Panc1 (cell line): ENCODE measurements around the gene PHACTR2. TPM values are rescaled to one million over a fixed set of nuclear protein-coding genes. Genes with fewer than 3 reads are reported as not detected.

ENCODE experiments used
- ATAC-seq: fragments of 200-7000 bp; cut with Tn5 transposase; 2 replicates; pipeline ENCODE4 v1.9.1; 2020; ENCODE audit warnings: mild to moderate bottlenecking, moderate library complexity
- BruUV-seq: library from RNA; stranded (reverse); fragments of 400-500 nt; replicated peaks from 2 replicates; lab custom pipeline; 2021; lab: Mats Ljungman, UMichigan
- CTCF ChIA-PET: fragments of 300-600 bp; sonication (Branson Sonifier 250); formaldehyde crosslinking; loops from one replicate; lab custom pipeline; 2022; ENCODE audit warnings: antibody characterized with exemption; lab: Charles Lee
- POLR2A ChIA-PET: fragments of 300-600 bp; sonication (Branson Sonifier 250); formaldehyde crosslinking; loops from one replicate; lab custom pipeline; 2022; ENCODE audit warnings: antibody characterized with exemption; lab: Charles Lee
- DNase-seq: peaks from one replicate; pipeline ENCODE4 v3.0.0-alpha.2; 2010; ENCODE audit warnings: low read depth, low spot score
- H3K27ac ChIP-seq: 2 replicates; pipeline ENCODE4 v1.5.1; 2011; ENCODE audit warnings: mild to moderate bottlenecking, low read length, inconsistent platforms
- H3K27me3 ChIP-seq: fragments of 200-500 bp; sonication (Bioruptor generic); 2 replicates; pipeline ENCODE4 v1.6.0; 2014; ENCODE audit warnings: low read length, inconsistent platforms; ENCODE audit not compliant: control insufficient read depth, insufficient read depth
- H3K36me3 ChIP-seq: fragments of 200-500 bp; sonication (Bioruptor generic); 2 replicates; pipeline ENCODE4 v1.5.1; 2014; ENCODE audit warnings: inconsistent platforms, mild to moderate bottlenecking, low read length, moderate library complexity; ENCODE audit not compliant: control insufficient read depth, insufficient read depth
- H3K4me1 ChIP-seq: 2 replicates; pipeline ENCODE4 v1.5.1; 2011; ENCODE audit warnings: inconsistent platforms, mild to moderate bottlenecking, low read length, moderate library complexity; ENCODE audit not compliant: control insufficient read depth, insufficient read depth
- H3K4me3 ChIP-seq, 2 experiments: 2 replicates each; pipeline ENCODE4 v1.5.1; 2011 to 2012; ENCODE audit warnings: low read depth in 2 of 2, low read length in 2 of 2, mild to moderate bottlenecking in 2 of 2, inconsistent platforms in 1 of 2, moderate library complexity in 1 of 2
- H3K9me3 ChIP-seq: fragments of 200-500 bp; sonication (Bioruptor generic); 2 replicates; pipeline ENCODE4 v1.5.1; 2014; ENCODE audit warnings: low read depth, mild to moderate bottlenecking, inconsistent platforms, low read length, moderate library complexity; ENCODE audit not compliant: control insufficient read depth, insufficient read depth
- CTCF ChIP-seq: fragments of 450-650 bp; IDR thresholded peaks from 2 replicates; pipeline ENCODE4 v1.5.1; 2017; ENCODE audit warnings: mild to moderate bottlenecking
- POLR2AphosphoS5 ChIP-seq: IDR thresholded peaks from 2 replicates; pipeline ENCODE4 v1.6.1; 2012; ENCODE audit warnings: mild to moderate bottlenecking, low read depth, low read length, moderate library complexity
- REST ChIP-seq, 2 experiments: IDR thresholded peaks; 2 replicates each; pipeline ENCODE4 v1.6.1; 2011 to 2012; ENCODE audit warnings: low read depth in 2 of 2, control low read depth in 1 of 2, low read length in 1 of 2, mild to moderate bottlenecking in 1 of 2, moderate library complexity in 1 of 2; ENCODE audit not compliant: insufficient read depth in 1 of 2
- SIN3A ChIP-seq: IDR thresholded peaks from 2 replicates; pipeline ENCODE4 v1.6.1; 2012; ENCODE audit warnings: low read depth, mild to moderate bottlenecking, low read length, moderate library complexity, borderline replicate concordance; ENCODE audit not compliant: insufficient read depth
- TCF7L2 ChIP-seq: IDR thresholded peaks from 2 replicates; pipeline ENCODE4 v1.6.1; 2011; ENCODE audit warnings: mild to moderate bottlenecking, low read depth, low read length, inconsistent platforms
- in situ Hi-C: cut with HindIII; loops from 2 replicates; pipeline ENCODE4 v1.10.0; 2016; ENCODE audit warnings: low sequenced_read_pairs, low pct_unique_long_range_greater_than_20kb
- intact Hi-C: fragments of 100-400 bp; cut with micrococcal nuclease; formaldehyde crosslinking; loops from one replicate; pipeline ENCODE4 v1.10.0; 2022; ENCODE audit not compliant: unreplicated experiment
- total RNA-seq: library from RNA; stranded (reverse); gene quantifications from one replicate; pipeline ENCODE4 v1.2.1, GENCODE V29; 2021; ENCODE audit not compliant: unreplicated experiment

Gene PHACTR2
- total RNA-seq, 1 experiment from 2014 or later = 59.9 TPM

GRCh38 chr6:143673669-143674068 lies 4.1 kb upstream of the PHACTR2 start:
- H3K36me3 ChIP-seq = peaks cover 2% of the 10 kb centered on the region; the same call in 1 of the 2 replicates
- ChIA-PET CTCF (no interaction called here), POLR2A (no interaction called here)
- peak overlapping the region; percentile 59; the same call in 1 of the 2 replicates for H3K27ac ChIP-seq
- intact Hi-C loops (no loop called here), in situ Hi-C loops (no loop called here)
- DNase-seq = no peak
- no peak overlapping the region for H3K4me3 ChIP-seq
- H3K27me3 ChIP-seq = no peaks in the 10 kb centered on the region
- TF ChIP-seq CTCF (no peak), POLR2AphosphoS5 (no peak), SIN3A (no peak), TCF7L2 (no peak), REST (IDR thresholded peaks at IDR 0.05; ENCODE audit: insufficient read depth in 1 of 2, low read depth in 2 of 2, low read length in 1 of 2) (no peak)
- H3K4me1 ChIP-seq = peaks cover 38% of the 10 kb centered on the region
- no peak for ATAC-seq
- BruUV-seq = no TSS peak
- H3K9me3 ChIP-seq = no peaks in the 10 kb centered on the region

GRCh38 chr6:143674483-143675381 lies 3.0 kb upstream of the PHACTR2 start:
- TF ChIP-seq REST (IDR thresholded peaks at IDR 0.05; ENCODE audit: insufficient read depth in 1 of 2, low read depth in 2 of 2, low read length in 1 of 2) = no peak
- TF ChIP-seq SIN3A = no peak
- intact Hi-C loops = loop anchor here (5.0 kb wide), 2 partner anchors 97 to 168 kb away; partner anchors contain the start of gene LTV1

More at GRCh38 chr6:143674483-143675381, 3.0 kb upstream of the PHACTR2 start:
- peak overlapping the region; percentile 67; the same call in 1 of the 2 replicates for H3K27ac ChIP-seq
- peaks cover 41% of the 10 kb centered on the region for H3K4me1 ChIP-seq
- BruUV-seq = no TSS peak
- CTCF ChIA-PET = no interaction called here
- H3K27me3 ChIP-seq = no peaks in the 10 kb centered on the region
- POLR2A ChIA-PET = no interaction called here
- H3K36me3 ChIP-seq = peaks cover 2% of the 10 kb centered on the region; the same call in 1 of the 2 replicates
- no peak for DNase-seq
- H3K9me3 ChIP-seq = no peaks in the 10 kb centered on the region
- in situ Hi-C loops = no loop called here
- ATAC-seq = no peak
- no peak overlapping the region for H3K4me3 ChIP-seq
